Measurements from ENCODE around the gene SACS. TPM values are rescaled to one million over a fixed set of nuclear protein-coding genes. Genes with fewer than 3 reads are reported as not detected.
A peak's percentile ranks its signal among the peaks of the same experiment; 100 is the strongest.

Gene SACS
- total and polyA plus RNA-seq, 2 donors (not counting 3 experiments of a cell fraction or from before 2014, with no cell fraction given) = 14.8 to 72.7 TPM

GRCh38 chr13:23411220-23411619 is 22.3 kb downstream of the SACS start:
- ChIA-PET CTCF (no interaction called here), POLR2A (no interaction called here)
- Histone ChIP-seq H4K20me1 (replicated peaks; ENCODE audit: control insufficient read depth, extremely low read depth, insufficient read depth, low read length) (no peaks in the 10 kb centered on the region), H3K79me2 (ENCODE audit: control insufficient read depth, insufficient read depth, low read length) (no peaks in the 10 kb centered on the region), H3K9me1 (replicated peaks; ENCODE audit: control insufficient read depth, extremely low read depth, insufficient read depth, low read length) (no peaks in the 10 kb centered on the region), H3K9me3 (replicated peaks; ENCODE audit: control insufficient read depth, insufficient read depth, low read length) (no peaks in the 10 kb centered on the region), H3K4me1 (ENCODE audit: control insufficient read depth, extremely low read depth, insufficient read depth, low read length) (no peaks in the 10 kb centered on the region), H3K27me3 (ENCODE audit: control insufficient read depth in 2 of 2, insufficient read depth in 2 of 2, low read length in 2 of 2) (no peaks in the 10 kb centered on the region), H3K9ac (replicated peaks; ENCODE audit: extremely low read depth, insufficient read depth, low read length) (no peak overlapping the region), H2AFZ (ENCODE audit: low read depth, low read length) (no peak overlapping the region), H3K36me3 (ENCODE audit: control insufficient read depth in 2 of 2, extremely low read depth in 1 of 2, insufficient read depth in 2 of 2, low read length in 2 of 2) (no peaks in the 10 kb centered on the region), H3K4me2 (ENCODE audit: insufficient read depth, low read length) (no peak overlapping the region), H3K27ac (ENCODE audit: insufficient read depth, low read depth, low read length) (no peak overlapping the region), H3K4me3 (replicated peaks in 1 of 3; ENCODE audit: insufficient read depth in 1 of 3, low read depth in 1 of 3, low read length in 3 of 3) (no peak overlapping the region)
- TF ChIP-seq EZH2 (IDR thresholded peaks at IDR 0.05; ENCODE audit: borderline replicate concordance, low read depth, low read length, severe bottlenecking) = no peak
- no peak for TF ChIP-seq FOS (IDR thresholded peaks at IDR 0.05; ENCODE audit: borderline replicate concordance, insufficient read depth, low read length)
- TF ChIP-seq POLR2A (IDR thresholded peaks at IDR 0.05; ENCODE audit: low read depth, low read length) = no peak
- no peak for TF ChIP-seq POLR2AphosphoS5 (IDR thresholded peaks at IDR 0.05; ENCODE audit: insufficient read depth, low read depth, low read length)
- TF ChIP-seq MAX (IDR thresholded peaks at IDR 0.05; ENCODE audit: insufficient read depth, insufficient read length) = no peak
- no peak for TF ChIP-seq MYC (IDR thresholded peaks at IDR 0.05; ENCODE audit: low read depth, low read length)
- no peak for TF ChIP-seq GATA2 (IDR thresholded peaks at IDR 0.05; ENCODE audit: insufficient read depth, insufficient read length, low read depth, low read length)
- no peak for TF ChIP-seq JUN (IDR thresholded peaks at IDR 0.05; ENCODE audit: borderline replicate concordance, insufficient read depth, insufficient read length, low read depth)
- TF ChIP-seq CTCF (IDR thresholded peaks at IDR 0.05; ENCODE audit: extremely low read depth in 1 of 2, insufficient read depth in 1 of 2, low read depth in 1 of 2, low read length in 2 of 2) = no peak
- DNase-seq (ENCODE audit: low read depth, low spot score) = peak; percentile 72
- intact Hi-C loops (cut with micrococcal nuclease) (no loop called here), dilution Hi-C loops (cut with MboI; ENCODE audit: extremely low pct_ligation_motif_present, low sequenced_read_pairs) (no loop called here)
- FAIRE-seq = peak; percentile 64
- BruUV-seq (replicated peaks) = no TSS peak
